SU-DHL-6 (cell line): Measurements from ENCODE around the gene SLC39A11.

Source experiments
- EZH2phosphoT487 ChIP-seq: fragments of 200-600 bp; sonication (generic), shearing (Covaris generic); conservative IDR thresholded peaks from 2 replicates; pipeline ENCODE4 v1.6.1; 2018; ENCODE audit warnings: mild to moderate bottlenecking, antibody characterized with exemption, low read length, moderate library complexity, mixed read lengths
- TF ChIP-seq, protein P1 (sequence below): fragments of 200-600 bp; sonication (generic); IDR thresholded peaks from one replicate; pipeline ENCODE4 v1.5.1; 2017; ENCODE audit warnings: antibody characterized with exemption, mild to moderate bottlenecking, low read length, moderate library complexity; ENCODE audit not compliant: insufficient read depth, poor library complexity, severe bottlenecking

- TF ChIP-seq, protein P1, sequence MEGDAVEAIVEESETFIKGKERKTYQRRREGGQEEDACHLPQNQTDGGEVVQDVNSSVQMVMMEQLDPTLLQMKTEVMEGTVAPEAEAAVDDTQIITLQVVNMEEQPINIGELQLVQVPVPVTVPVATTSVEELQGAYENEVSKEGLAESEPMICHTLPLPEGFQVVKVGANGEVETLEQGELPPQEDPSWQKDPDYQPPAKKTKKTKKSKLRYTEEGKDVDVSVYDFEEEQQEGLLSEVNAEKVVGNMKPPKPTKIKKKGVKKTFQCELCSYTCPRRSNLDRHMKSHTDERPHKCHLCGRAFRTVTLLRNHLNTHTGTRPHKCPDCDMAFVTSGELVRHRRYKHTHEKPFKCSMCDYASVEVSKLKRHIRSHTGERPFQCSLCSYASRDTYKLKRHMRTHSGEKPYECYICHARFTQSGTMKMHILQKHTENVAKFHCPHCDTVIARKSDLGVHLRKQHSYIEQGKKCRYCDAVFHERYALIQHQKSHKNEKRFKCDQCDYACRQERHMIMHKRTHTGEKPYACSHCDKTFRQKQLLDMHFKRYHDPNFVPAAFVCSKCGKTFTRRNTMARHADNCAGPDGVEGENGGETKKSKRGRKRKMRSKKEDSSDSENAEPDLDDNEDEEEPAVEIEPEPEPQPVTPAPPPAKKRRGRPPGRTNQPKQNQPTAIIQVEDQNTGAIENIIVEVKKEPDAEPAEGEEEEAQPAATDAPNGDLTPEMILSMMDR: no peak
- no peak for TF ChIP-seq EZH2phosphoT487
Observed at GRCh38 chr17:72677108-72677507, 415.4 kb downstream of the SLC39A11 start.
